Measurements from ENCODE around the gene SFT2D3. TPM values are rescaled to one million over a fixed set of nuclear protein-coding genes. Genes with fewer than 3 reads are reported as not detected.

Gene SFT2D3
- total RNA-seq, 5 donors from 2014 or later (not counting 1 experiment from before 2014, with no cell fraction given), result 6.1 to 13.9 (median 12.4) TPM

DNA sequence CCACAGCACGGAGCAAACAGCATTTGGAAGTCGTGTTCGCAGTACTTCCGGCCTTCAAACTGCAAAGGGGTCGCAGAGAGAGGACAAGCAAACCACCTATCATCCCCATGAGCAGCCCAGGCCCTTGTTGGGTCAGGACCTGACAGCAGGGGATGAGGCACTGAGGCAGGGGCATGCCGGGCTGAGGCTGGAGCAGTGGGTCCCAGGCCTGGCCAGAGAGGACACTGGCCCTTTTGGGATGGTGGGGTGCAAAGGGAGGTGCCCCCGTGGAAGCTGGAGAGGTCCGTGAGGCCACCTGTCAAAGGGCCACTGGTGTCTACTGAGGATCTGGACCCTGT is 46.5 kb upstream of the SFT2D3 start:
- POLR2A ChIA-PET, result no interaction called here
- Mint-ChIP-seq H3K4me1 (peaks cover 0 to 1% (median under 1%) of the 10 kb centered on the region in 3 donors), H3K27me3 (peaks cover 0 to 7% of the 10 kb centered on the region in 2 donors), H3K4me3 (no peak overlapping the region), H3K27ac (no peak overlapping the region), H3K36me3 (no peaks in the 10 kb centered on the region), H3K9me3 (no peaks in the 10 kb centered on the region)
- Histone ChIP-seq H3K4me1 (ENCODE audit: control insufficient read depth in 1 of 2, extremely low read depth in 1 of 2, insufficient read depth in 2 of 2, low read length in 2 of 2) (peaks cover 0 to 2% of the 10 kb centered on the region in 2 experiments), H3K9me3 (no peaks in the 10 kb centered on the region), H3K27me3 (replicated peaks in 1 of 2; ENCODE audit: control insufficient read depth in 2 of 2, extremely low read depth in 1 of 2, insufficient read depth in 2 of 2, low read length in 1 of 2) (peaks cover 0 to 40% of the 10 kb centered on the region in 2 experiments), H3K27ac (ENCODE audit: low read length) (no peak overlapping the region), H3K36me3 (ENCODE audit: control insufficient read depth in 2 of 2, extremely low read depth in 1 of 2, insufficient read depth in 1 of 2, low read length in 1 of 2) (no peaks in the 10 kb centered on the region), H3K4me3 (ENCODE audit: control insufficient read depth in 1 of 2, extremely low read depth in 1 of 2, low read length in 1 of 2) (no peak overlapping the region)
- DNase-seq (no peak), ATAC-seq (replicated peaks in 1 of 4) (no peak)
- WGBS (ENCODE audit: insufficient coverage), result 90% methylated on average over 8 of the region's 8 CpGs
- CTCF ChIA-PET, result interaction anchor here in 1 of 2 donors (2.3 kb wide), 1 partner anchor 63 kb away, joined by 7 read pairs; no protein-coding TSS in a partner anchor

DNA sequence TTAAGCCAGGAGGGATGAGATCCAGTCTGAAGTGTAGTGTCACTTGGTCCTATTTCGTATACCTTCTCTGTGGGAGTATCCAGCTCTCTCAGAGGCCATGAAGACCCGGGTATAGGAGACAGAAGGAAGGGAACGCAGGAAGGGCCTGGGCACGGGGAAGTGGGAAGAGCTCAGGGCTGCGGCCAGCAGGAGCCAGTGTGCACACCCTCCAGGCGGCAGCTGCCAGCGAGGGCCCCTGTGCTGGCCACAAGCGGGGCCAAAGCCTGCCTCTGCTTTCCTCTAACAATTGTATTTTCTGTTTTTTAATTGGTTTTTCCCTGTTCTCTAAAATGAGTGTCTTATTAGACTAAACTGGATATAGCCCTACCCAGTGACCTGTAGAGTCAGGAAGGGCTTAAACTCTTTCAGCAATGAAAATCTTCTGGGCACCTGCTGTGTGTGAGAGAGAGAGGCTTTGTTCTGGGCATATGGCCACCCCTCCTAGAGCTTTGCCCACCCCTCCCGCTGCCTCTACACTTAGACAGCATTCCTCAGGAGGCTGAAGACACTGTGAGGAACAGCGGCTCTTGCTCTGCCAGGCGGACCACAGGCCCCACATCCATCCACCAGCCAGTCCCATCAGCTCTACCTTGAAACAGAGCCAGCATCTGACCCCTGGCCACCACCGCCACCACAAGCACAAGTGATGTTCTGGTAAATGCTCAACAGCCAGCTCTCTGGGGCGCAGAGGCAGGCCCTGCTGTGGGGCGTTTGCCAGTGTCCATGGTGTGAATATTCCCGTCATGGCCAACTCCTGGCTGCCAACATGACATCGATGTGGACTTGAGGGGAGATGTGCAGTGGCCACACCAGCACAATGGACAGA is 45.9 kb upstream of the SFT2D3 start:
- H3K27ac ChIP-seq (ENCODE audit: low read length), result no peak overlapping the region
- H3K4me1 Mint-ChIP-seq, result no peaks in the 10 kb centered on the region
- H3K4me3 ChIP-seq (ENCODE audit: control insufficient read depth in 1 of 2, extremely low read depth in 1 of 2, low read length in 1 of 2), result no peak overlapping the region
- 87% methylated on average over 8 of the region's 16 CpGs for WGBS (ENCODE audit: insufficient coverage)
- POLR2A ChIA-PET, result interaction anchor here in 1 of 2 donors (0.7 kb wide), 1 partner anchor 67 kb away, joined by 4 read pairs; no protein-coding TSS in a partner anchor
- H3K27ac Mint-ChIP-seq, result no peak overlapping the region
- DNase-seq (no peak), ATAC-seq (replicated peaks in 1 of 4) (no peak)
- H3K9me3 ChIP-seq, result no peaks in the 10 kb centered on the region
- H3K4me1 ChIP-seq (ENCODE audit: control insufficient read depth in 1 of 2, extremely low read depth in 1 of 2, insufficient read depth in 2 of 2, low read length in 2 of 2), result no peaks in the 10 kb centered on the region
- H3K4me3 Mint-ChIP-seq, result no peak overlapping the region
- H3K36me3 Mint-ChIP-seq, result no peaks in the 10 kb centered on the region
- peaks cover 0 to 38% of the 10 kb centered on the region in 2 experiments for H3K27me3 ChIP-seq (replicated peaks in 1 of 2; ENCODE audit: control insufficient read depth in 2 of 2, extremely low read depth in 1 of 2, insufficient read depth in 2 of 2, low read length in 1 of 2)
- no peaks in the 10 kb centered on the region for H3K36me3 ChIP-seq (ENCODE audit: control insufficient read depth in 2 of 2, extremely low read depth in 1 of 2, insufficient read depth in 1 of 2, low read length in 1 of 2)
- H3K27me3 Mint-ChIP-seq, result peaks cover 0 to 12% of the 10 kb centered on the region in 2 donors
- CTCF ChIA-PET, result interaction anchor here in 1 of 2 donors (2.3 kb wide), 1 partner anchor 64 kb away, joined by 7 read pairs; no protein-coding TSS in a partner anchor
- no peaks in the 10 kb centered on the region for H3K9me3 Mint-ChIP-seq

DNA sequence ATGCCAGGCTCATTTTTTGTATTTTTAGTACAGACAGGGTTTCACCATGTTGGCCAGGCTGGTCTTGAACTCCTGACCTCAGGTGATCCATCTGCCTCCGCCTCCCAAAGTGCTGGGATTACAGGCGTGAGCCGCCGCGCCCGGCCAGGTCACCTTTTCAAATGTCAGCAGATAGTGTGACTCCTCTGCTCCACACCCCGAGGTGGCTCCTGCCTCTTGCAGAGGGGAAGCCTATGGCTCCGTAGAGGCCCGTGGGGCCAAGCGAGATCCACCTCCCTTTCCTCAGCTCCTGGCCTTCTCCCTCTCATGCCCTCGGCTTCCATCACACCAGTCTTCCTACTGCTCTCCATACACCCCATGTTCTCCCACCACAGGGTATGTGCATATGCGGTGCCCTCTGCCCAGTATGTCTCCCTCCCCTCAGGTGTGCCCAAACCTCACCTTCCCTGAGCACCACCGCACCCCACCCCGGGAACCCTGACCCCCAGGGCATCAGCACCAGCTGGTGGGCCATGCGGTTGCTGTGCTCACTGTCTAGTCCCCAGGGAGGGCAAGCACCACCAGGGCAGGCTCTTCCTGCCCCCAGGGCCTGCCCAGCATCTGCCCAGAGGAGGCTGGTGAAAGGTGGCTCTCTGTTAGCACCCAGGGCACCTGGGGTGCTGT is 44.6 kb upstream of the SFT2D3 start:
- ATAC-seq (replicated peaks in 1 of 4) (no peak), DNase-seq (no peak)
- Mint-ChIP-seq H3K27ac (no peak overlapping the region), H3K4me1 (no peaks in the 10 kb centered on the region), H3K36me3 (no peaks in the 10 kb centered on the region), H3K27me3 (peaks cover 5 to 24% of the 10 kb centered on the region in 2 donors), H3K9me3 (no peaks in the 10 kb centered on the region), H3K4me3 (no peak overlapping the region)
- H3K9me3 ChIP-seq, result no peaks in the 10 kb centered on the region
- H3K4me3 ChIP-seq (ENCODE audit: control insufficient read depth in 1 of 2, extremely low read depth in 1 of 2, low read length in 1 of 2), result no peak overlapping the region
- CTCF ChIA-PET, result interaction anchor here in 1 of 2 donors (0.6 to 2.3 kb wide), 2 partner anchors 31 to 65 kb away, joined by 3 to 7 read pairs; no protein-coding TSS in a partner anchor
- no peaks in the 10 kb centered on the region for H3K4me1 ChIP-seq (ENCODE audit: control insufficient read depth in 1 of 2, extremely low read depth in 1 of 2, insufficient read depth in 2 of 2, low read length in 2 of 2)
- H3K27ac ChIP-seq (ENCODE audit: low read length), result no peak overlapping the region
- peaks cover 0 to 46% of the 10 kb centered on the region in 2 experiments for H3K27me3 ChIP-seq (replicated peaks in 1 of 2; ENCODE audit: control insufficient read depth in 2 of 2, extremely low read depth in 1 of 2, insufficient read depth in 2 of 2, low read length in 1 of 2)
- WGBS (ENCODE audit: insufficient coverage), result 89% methylated on average over 15 of the region's 15 CpGs
- no peaks in the 10 kb centered on the region for H3K36me3 ChIP-seq (ENCODE audit: control insufficient read depth in 2 of 2, extremely low read depth in 1 of 2, insufficient read depth in 1 of 2, low read length in 1 of 2)
- POLR2A ChIA-PET, result no interaction called here

DNA sequence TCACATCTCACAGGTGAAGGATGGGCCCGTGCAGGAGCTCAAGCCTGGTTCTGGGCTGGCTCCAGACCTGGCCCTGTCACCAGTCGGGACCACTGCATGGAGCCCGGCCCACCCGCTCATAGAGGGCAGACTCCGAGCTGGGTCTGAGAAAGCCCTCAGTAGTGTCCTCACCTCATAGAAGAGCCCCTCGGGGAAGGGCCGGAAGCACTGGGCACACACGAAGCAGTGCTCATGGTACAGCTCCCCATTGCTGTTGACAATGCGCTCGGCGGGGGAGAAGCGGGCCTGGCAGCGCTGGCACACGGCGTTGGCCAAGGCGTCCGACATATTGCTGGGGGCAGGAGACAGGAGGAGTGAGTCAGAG is 44.1 kb upstream of the SFT2D3 start:
- Mint-ChIP-seq H3K4me1 (no peaks in the 10 kb centered on the region), H3K27ac (no peak overlapping the region), H3K27me3 (peaks cover 9 to 29% of the 10 kb centered on the region in 2 donors), H3K9me3 (no peaks in the 10 kb centered on the region), H3K36me3 (no peaks in the 10 kb centered on the region), H3K4me3 (no peak overlapping the region)
- no peak for DNase-seq
- POLR2A ChIA-PET, result no interaction called here
- ATAC-seq (replicated peaks in 1 of 4), result no peak
- WGBS (ENCODE audit: insufficient coverage), result 84% methylated on average over 13 of the region's 17 CpGs
- CTCF ChIA-PET, result interaction anchor here in 1 of 2 donors (0.6 to 2.3 kb wide), 3 partner anchors 32 to 288 kb away, joined by 3 to 7 read pairs (median 3); no protein-coding TSS in a partner anchor
- no peak overlapping the region for H3K27ac ChIP-seq (ENCODE audit: low read length)
- H3K4me3 ChIP-seq (ENCODE audit: control insufficient read depth in 1 of 2, extremely low read depth in 1 of 2, low read length in 1 of 2), result no peak overlapping the region
- H3K36me3 ChIP-seq (ENCODE audit: control insufficient read depth in 2 of 2, extremely low read depth in 1 of 2, insufficient read depth in 1 of 2, low read length in 1 of 2), result no peaks in the 10 kb centered on the region
- H3K4me1 ChIP-seq (ENCODE audit: control insufficient read depth in 1 of 2, extremely low read depth in 1 of 2, insufficient read depth in 2 of 2, low read length in 2 of 2), result no peaks in the 10 kb centered on the region
- no peaks in the 10 kb centered on the region for H3K9me3 ChIP-seq
- peaks cover 0 to 51% of the 10 kb centered on the region in 2 experiments for H3K27me3 ChIP-seq (replicated peaks in 1 of 2; ENCODE audit: control insufficient read depth in 2 of 2, extremely low read depth in 1 of 2, insufficient read depth in 2 of 2, low read length in 1 of 2)

DNA sequence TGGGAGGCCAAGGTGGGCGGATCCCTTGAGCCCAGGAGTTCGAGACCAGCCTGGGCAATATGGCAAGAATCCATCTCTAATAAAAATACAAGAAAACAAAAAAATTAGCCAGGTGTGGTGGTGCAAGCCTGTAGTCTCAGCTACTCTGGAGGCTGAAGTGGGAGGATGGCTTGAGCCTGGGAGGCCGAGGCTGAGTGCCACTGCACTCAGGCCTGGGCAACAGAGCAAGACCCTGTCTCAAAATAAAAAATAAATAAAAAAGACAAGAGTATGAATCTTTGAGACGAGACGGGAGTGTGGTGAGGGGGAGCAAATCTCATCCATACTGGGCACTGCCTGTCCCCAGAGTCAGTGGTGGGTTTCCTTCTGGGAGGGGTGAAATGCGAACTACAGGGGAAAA is 43.2 kb upstream of the SFT2D3 start:
- no peaks in the 10 kb centered on the region for H3K4me1 ChIP-seq (ENCODE audit: control insufficient read depth in 1 of 2, extremely low read depth in 1 of 2, insufficient read depth in 2 of 2, low read length in 2 of 2)
- H3K36me3 ChIP-seq (ENCODE audit: control insufficient read depth in 2 of 2, extremely low read depth in 1 of 2, insufficient read depth in 1 of 2, low read length in 1 of 2), result no peaks in the 10 kb centered on the region
- ChIA-PET CTCF (no interaction called here), POLR2A (no interaction called here)
- DNase-seq, result no peak
- WGBS (ENCODE audit: insufficient coverage), result 90% methylated on average over 3 of the region's 6 CpGs
- H3K4me3 Mint-ChIP-seq, result no peak overlapping the region
- H3K4me3 ChIP-seq (ENCODE audit: control insufficient read depth in 1 of 2, extremely low read depth in 1 of 2, low read length in 1 of 2), result no peak overlapping the region
- no peaks in the 10 kb centered on the region for H3K36me3 Mint-ChIP-seq
- H3K27ac Mint-ChIP-seq, result no peak overlapping the region
- peaks cover 0 to 52% of the 10 kb centered on the region in 2 experiments for H3K27me3 ChIP-seq (replicated peaks in 1 of 2; ENCODE audit: control insufficient read depth in 2 of 2, extremely low read depth in 1 of 2, insufficient read depth in 2 of 2, low read length in 1 of 2)
- peaks cover 11 to 36% of the 10 kb centered on the region in 2 donors for H3K27me3 Mint-ChIP-seq
- H3K4me1 Mint-ChIP-seq, result no peaks in the 10 kb centered on the region
- ATAC-seq (replicated peaks in 1 of 4), result no peak
- H3K9me3 ChIP-seq, result no peaks in the 10 kb centered on the region
- H3K27ac ChIP-seq (ENCODE audit: low read length), result no peak overlapping the region
- H3K9me3 Mint-ChIP-seq, result no peaks in the 10 kb centered on the region

DNA sequence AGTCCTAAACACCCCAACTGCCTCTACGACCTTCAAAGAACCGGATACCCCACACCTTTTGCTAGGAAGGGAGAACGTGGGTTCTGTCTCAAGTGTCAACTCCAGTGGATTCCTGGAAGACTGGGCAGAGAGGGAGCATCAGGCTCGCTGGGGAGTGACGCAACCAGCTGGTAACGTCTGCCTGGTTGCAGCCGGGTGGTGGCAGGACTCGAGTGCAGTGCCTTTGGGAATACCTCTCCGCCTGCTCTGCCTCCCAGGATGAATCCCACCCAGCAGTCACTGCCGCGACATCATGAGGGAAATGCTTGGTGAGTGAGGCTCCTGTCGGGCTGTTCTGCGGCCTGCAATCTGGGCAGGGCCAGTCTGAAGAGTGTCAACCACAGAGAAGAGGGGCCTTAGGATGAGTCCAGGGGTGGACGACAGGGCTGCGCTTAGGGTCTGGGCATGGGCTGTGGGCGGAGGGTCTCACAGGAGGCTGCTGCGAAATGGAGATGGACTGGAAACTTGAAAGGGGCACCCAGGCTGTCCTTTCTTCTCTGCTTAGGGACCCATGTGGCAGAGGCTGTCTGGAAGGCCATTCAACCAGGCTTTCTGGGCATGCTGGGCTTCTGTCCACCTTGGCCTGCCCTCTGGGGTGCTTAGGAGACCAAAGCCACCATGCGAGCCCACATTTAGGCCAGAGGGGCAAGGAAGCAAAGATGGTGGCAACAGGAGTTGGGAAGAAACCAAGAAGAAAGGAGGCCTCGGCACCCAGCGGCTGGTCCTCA is 42.5 kb upstream of the SFT2D3 start:
- WGBS (ENCODE audit: insufficient coverage), result 87% methylated on average over 15 of the region's 20 CpGs
- Mint-ChIP-seq H3K27me3 (peaks cover 18 to 40% of the 10 kb centered on the region in 2 donors), H3K27ac (no peak overlapping the region), H3K9me3 (no peaks in the 10 kb centered on the region), H3K4me3 (no peak overlapping the region), H3K36me3 (no peaks in the 10 kb centered on the region), H3K4me1 (peaks cover 0 to 3% (median 0%) of the 10 kb centered on the region in 3 donors)
- no peaks in the 10 kb centered on the region for H3K9me3 ChIP-seq
- ATAC-seq (replicated peaks in 1 of 4) (no peak), DNase-seq (no peak)
- H3K27me3 ChIP-seq (replicated peaks in 1 of 2; ENCODE audit: control insufficient read depth in 2 of 2, extremely low read depth in 1 of 2, insufficient read depth in 2 of 2, low read length in 1 of 2), result peaks cover 0 to 53% of the 10 kb centered on the region in 2 experiments
- no peaks in the 10 kb centered on the region for H3K36me3 ChIP-seq (ENCODE audit: control insufficient read depth in 2 of 2, extremely low read depth in 1 of 2, insufficient read depth in 1 of 2, low read length in 1 of 2)
- no peak overlapping the region for H3K27ac ChIP-seq (ENCODE audit: low read length)
- CTCF ChIA-PET, result no interaction called here
- POLR2A ChIA-PET, result no interaction called here
- H3K4me3 ChIP-seq (ENCODE audit: control insufficient read depth in 1 of 2, extremely low read depth in 1 of 2, low read length in 1 of 2), result no peak overlapping the region
- H3K4me1 ChIP-seq (ENCODE audit: control insufficient read depth in 1 of 2, extremely low read depth in 1 of 2, insufficient read depth in 2 of 2, low read length in 2 of 2), result no peaks in the 10 kb centered on the region

All from T-cell (primary cell).